Measurements from ENCODE around the gene BNC2.

DNA sequence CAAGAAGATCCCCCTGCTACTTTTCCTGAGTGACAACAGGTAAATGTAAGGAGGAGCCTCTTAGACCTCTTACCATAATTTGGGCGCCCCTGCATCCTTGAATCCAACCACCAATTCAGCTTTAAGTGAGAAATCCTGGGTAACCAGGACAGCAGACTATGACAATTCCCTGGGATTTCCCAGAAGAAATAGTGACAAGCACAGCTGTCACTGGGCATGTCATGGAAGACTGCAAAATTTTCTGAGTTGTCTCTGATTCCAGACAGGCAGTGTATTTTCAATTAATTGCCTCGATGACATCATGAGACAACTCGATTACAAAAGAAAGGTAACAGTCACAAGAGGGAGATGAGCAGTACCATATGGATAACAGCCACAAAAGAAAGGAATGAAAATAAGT, 256.9 kb downstream of the BNC2 start:
- TF ChIP-seq, protein P1, sequence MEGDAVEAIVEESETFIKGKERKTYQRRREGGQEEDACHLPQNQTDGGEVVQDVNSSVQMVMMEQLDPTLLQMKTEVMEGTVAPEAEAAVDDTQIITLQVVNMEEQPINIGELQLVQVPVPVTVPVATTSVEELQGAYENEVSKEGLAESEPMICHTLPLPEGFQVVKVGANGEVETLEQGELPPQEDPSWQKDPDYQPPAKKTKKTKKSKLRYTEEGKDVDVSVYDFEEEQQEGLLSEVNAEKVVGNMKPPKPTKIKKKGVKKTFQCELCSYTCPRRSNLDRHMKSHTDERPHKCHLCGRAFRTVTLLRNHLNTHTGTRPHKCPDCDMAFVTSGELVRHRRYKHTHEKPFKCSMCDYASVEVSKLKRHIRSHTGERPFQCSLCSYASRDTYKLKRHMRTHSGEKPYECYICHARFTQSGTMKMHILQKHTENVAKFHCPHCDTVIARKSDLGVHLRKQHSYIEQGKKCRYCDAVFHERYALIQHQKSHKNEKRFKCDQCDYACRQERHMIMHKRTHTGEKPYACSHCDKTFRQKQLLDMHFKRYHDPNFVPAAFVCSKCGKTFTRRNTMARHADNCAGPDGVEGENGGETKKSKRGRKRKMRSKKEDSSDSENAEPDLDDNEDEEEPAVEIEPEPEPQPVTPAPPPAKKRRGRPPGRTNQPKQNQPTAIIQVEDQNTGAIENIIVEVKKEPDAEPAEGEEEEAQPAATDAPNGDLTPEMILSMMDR (IDR thresholded peaks at IDR 0.05), result no peak
- no peak for TF ChIP-seq EZH2phosphoT487 (IDR thresholded peaks at IDR 0.05)
